ENCODE results near the gene GPR161.
"Not testable (repeated sequence)": the region's sequence is repeated elsewhere in the genome, so short reads cannot be mapped to it uniquely, and the experiment has no call there.

GPR161 gene

GRCh38 chr1:168136709-168137514 lies at the start of gene GPR161:
GPR161 (minus strand) TSS chr1:168136930; CDS start chr1:168104850, 32,080 bp downstream.
- peak within 1 kb of the TSS; percentile 68 for H3K27ac ChIP-seq
- peak; percentile 75 for TF ChIP-seq ZFX (IDR thresholded peaks at IDR 0.05)
- TF ChIP-seq, protein P1, sequence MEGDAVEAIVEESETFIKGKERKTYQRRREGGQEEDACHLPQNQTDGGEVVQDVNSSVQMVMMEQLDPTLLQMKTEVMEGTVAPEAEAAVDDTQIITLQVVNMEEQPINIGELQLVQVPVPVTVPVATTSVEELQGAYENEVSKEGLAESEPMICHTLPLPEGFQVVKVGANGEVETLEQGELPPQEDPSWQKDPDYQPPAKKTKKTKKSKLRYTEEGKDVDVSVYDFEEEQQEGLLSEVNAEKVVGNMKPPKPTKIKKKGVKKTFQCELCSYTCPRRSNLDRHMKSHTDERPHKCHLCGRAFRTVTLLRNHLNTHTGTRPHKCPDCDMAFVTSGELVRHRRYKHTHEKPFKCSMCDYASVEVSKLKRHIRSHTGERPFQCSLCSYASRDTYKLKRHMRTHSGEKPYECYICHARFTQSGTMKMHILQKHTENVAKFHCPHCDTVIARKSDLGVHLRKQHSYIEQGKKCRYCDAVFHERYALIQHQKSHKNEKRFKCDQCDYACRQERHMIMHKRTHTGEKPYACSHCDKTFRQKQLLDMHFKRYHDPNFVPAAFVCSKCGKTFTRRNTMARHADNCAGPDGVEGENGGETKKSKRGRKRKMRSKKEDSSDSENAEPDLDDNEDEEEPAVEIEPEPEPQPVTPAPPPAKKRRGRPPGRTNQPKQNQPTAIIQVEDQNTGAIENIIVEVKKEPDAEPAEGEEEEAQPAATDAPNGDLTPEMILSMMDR (conservative IDR thresholded peaks at IDR 0.05), result no peak; the same call in 1 of the 2 replicates

DNA sequence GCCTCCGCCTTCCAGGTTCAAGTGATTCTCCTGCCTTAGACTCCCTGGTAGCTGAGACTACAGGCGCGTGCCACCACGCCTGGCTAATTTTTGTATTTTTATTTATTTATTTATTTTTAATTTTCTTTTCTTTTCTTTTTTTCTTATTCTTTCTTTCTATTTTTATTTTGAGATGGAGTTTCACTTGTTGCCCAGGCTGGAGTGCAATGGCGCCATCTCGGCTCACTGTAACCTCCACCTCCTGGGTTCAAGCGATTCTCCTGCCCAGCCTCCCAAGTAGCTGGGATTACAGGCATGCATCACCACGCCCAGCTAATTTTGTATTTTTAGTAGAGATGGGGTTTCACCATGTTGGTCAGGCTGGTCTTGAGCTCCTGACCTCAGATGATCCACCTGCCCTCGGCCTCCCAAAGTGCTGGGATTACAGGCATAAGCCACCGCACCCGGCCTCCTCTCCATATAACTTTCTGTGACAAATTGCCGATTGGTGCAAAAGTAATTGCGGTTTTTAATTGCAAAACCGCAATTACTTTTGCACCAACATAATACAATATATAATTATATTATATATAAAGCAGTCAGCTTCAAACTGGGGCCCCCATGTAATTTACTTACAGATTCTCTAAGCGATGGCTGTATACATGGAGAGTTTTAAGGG lies 44.5 kb upstream of the GPR161 start:
- not testable (repeated sequence) for H3K27ac ChIP-seq

- TF ChIP-seq, protein P1 (conservative IDR thresholded peaks at IDR 0.05), result no peak
- TF ChIP-seq ZFX (IDR thresholded peaks at IDR 0.05), result no peak
- peak overlapping the region; percentile 78 for H3K27ac ChIP-seq
Observed at GRCh38 chr1:168180148-168180524, 43.4 kb upstream of the GPR161 start.

DNA sequence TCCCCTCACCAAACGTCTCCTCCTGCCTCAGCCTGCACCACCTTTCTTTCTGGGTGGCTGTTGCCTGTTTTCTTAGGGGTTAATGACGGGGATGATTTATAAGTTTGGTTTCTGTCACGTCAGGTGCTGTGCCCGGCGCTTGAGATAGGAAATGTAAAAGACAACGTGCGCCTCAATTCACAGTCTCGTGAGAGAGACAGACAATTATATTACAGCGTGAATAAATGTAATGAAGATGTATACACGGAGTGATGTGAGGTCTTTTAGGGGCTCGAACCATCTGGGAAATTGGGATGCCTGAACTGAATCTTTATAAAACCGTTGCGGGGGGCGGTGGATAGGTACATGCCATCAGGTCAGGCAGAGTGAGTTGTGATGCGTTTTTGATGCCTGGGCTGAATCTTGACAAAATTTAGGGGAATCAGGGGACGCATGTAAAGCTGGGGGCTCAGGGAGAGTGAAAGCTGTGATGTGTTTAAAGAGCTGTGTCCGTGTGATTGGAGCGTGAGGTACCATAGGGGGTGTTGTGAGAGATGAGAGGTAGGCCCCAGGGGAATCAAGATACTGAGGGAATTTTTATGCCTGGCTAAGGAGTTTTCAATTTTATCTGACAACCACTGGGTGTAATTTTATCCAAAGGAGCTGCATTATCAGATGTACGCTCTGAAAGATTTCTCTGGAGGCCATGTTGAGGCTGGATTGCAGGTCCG lies 42.9 kb upstream of the GPR161 start:
- H3K27ac ChIP-seq, result peak overlapping the region; percentile 78
- no peak for TF ChIP-seq ZFX (IDR thresholded peaks at IDR 0.05)
- TF ChIP-seq, protein P1 (conservative IDR thresholded peaks at IDR 0.05), result no peak

- peak within 1 kb of the TSS; percentile 78 for H3K27ac ChIP-seq
- TF ChIP-seq ZFX (IDR thresholded peaks at IDR 0.05), result no peak
- TF ChIP-seq, protein P1 (conservative IDR thresholded peaks at IDR 0.05), result peak; percentile 58
Observed at GRCh38 chr1:168178638-168179437, 42.1 kb upstream of the GPR161 start, which contains the start of gene TIPRL. TIPRL (plus strand) TSS chr1:168178962; CDS start chr1:168179078, 116 bp downstream.

- TF ChIP-seq ZFX (IDR thresholded peaks at IDR 0.05), result no peak
- TF ChIP-seq, protein P1 (conservative IDR thresholded peaks at IDR 0.05), result no peak
Observed at GRCh38 chr1:168178227-168178637, 41.5 kb upstream of the GPR161 start.

DNA sequence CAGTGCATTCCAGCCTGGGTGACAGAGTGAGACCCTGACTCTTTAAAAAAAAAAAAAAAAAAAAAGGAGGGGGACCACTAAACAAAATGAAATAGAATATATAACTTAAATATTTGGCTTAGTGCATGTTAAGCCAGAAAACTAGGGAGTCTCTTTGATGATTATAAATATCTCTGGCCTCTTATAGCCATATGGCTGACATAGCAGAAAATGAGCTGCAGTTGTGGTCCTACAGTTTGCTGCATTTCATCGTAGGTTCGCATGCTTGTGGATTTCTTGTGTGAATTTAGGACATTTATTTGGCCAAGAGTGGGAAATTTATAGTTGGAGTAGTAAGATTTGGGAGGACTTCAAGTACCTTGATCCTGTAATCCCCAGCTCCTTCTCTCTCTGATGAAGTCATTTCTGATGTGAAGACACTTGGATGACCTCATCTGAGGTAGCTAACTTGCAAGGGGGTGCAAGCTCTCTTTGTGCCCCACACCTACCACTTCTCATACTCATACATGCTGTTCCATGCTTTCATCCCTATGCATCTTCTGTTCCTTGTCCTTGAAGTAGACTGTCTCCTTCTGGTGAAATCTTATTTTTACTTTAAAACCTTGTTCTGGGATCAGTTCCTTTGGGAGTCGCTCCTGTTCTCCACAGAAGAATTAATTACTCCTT lies 35.7 kb upstream of the GPR161 start:
- TF ChIP-seq, protein P1 (conservative IDR thresholded peaks at IDR 0.05), result no peak
- no peak for TF ChIP-seq ZFX (IDR thresholded peaks at IDR 0.05)
- H3K27ac ChIP-seq, result no peak overlapping the region

More at GRCh38 chr1:168178227-168178637, 41.5 kb upstream of the GPR161 start:
- peak overlapping the region; percentile 78 for H3K27ac ChIP-seq
